ENCODE data around the gene S100A12. TPM values are rescaled to one million over a fixed set of nuclear protein-coding genes. Genes with fewer than 3 reads are reported as not detected.

The S100A12 gene
- total and polyA plus RNA-seq, 9 of the 15 experiments (the other 6 are each of a cell fraction or from before 2014, with no cell fraction given), result not detected

DNA sequence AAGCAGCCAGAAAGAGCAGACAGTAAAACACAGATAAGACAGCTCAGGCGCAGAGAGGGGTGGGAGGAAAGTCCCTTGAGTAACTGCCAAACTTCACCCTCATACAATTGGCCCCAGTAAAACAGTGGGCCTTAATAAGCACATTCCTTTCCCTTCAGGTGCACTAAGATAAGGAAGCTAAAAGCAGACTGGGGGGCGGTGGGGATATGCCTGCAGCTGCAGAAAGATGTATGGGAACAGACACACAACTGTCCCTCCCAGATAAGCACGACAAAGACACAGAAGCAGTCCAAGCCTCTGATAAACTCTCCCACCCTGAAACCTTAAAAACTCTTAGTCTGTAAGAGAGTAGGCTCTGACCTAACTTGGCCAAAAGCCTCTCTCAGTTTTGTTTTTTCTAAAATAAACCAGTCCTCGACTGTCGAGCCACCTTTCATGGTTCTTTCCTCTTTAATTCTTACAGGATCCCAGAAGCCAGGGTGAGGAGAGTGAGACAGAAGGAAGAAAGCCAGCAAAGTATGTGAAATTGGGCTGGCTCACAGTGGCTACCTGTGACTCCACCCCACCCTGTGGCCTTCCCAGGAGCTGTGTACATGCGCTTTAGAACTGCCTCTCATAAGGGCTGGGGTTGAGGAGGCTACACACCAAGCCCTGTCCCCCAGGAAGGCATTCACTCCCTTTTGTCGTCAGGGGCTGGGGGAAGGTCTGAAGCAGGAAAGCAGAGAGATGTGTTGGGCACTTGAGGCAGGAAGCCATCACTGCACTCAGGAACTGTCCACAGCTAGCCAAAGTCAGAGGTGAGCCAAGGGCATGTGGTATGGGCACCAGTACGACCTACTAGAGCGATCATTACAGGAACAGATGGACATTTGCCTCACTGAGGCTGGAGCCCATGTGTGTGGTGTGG is 31.4 kb downstream of the S100A12 start (continued):
- TF ChIP-seq ZNF280A (IDR thresholded peaks at IDR 0.05; ENCODE audit: low read depth, partially characterized antibody), result no peak
- TF ChIP-seq ETV5 (CRISPR knock-in tag; IDR thresholded peaks at IDR 0.05; ENCODE audit: low read depth), result peak; percentile 85
- TF ChIP-seq KLF6 (CRISPR knock-in tag; IDR thresholded peaks at IDR 0.05; ENCODE audit: borderline replicate concordance), result peak; percentile 93
- TF ChIP-seq ZNF274 (IDR thresholded peaks at IDR 0.05; ENCODE audit: borderline replicate concordance, low read depth, low read length), result peak; percentile 83; the same call in 1 of the 2 replicates
- TF ChIP-seq KDM2B (CRISPR knock-in tag; IDR thresholded peaks at IDR 0.05), result no peak; the same call in 1 of the 2 replicates
- TF ChIP-seq ZBED1 (IDR thresholded peaks at IDR 0.05), result peak; percentile 95
- peak; percentile 76 for TF ChIP-seq MEF2A (IDR thresholded peaks at IDR 0.05; ENCODE audit: control insufficient read depth, low read depth, low read length)
- peak; percentile 78; the same call in 1 of the 2 replicates for TF ChIP-seq ZNF449 (CRISPR knock-in tag; IDR thresholded peaks at IDR 0.05)
- TF ChIP-seq, protein P1, sequence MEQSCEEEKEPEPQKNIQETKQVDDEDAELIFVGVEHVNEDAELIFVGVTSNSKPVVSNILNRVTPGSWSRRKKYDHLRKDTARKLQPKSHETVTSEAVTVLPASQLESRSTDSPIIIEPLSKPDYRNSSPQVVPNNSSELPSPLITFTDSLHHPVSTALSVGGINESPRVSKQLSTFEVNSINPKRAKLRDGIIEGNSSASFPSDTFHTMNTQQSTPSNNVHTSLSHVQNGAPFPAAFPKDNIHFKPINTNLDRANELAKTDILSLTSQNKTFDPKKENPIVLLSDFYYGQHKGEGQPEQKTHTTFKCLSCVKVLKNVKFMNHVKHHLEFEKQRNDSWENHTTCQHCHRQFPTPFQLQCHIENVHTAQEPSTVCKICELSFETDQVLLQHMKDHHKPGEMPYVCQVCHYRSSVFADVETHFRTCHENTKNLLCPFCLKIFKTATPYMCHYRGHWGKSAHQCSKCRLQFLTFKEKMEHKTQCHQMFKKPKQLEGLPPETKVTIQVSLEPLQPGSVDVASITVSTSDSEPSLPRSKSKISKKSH (CRISPR knock-in tag; IDR thresholded peaks at IDR 0.05), result no peak
- TF ChIP-seq, protein P2, sequence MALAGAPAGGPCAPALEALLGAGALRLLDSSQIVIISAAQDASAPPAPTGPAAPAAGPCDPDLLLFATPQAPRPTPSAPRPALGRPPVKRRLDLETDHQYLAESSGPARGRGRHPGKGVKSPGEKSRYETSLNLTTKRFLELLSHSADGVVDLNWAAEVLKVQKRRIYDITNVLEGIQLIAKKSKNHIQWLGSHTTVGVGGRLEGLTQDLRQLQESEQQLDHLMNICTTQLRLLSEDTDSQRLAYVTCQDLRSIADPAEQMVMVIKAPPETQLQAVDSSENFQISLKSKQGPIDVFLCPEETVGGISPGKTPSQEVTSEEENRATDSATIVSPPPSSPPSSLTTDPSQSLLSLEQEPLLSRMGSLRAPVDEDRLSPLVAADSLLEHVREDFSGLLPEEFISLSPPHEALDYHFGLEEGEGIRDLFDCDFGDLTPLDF (CRISPR knock-in tag; IDR thresholded peaks at IDR 0.05), result 0 out of 2 replicates have a peak, but pooled peaks have one; percentile 50
- peak; percentile 99 for TF ChIP-seq TARDBP (IDR thresholded peaks at IDR 0.05)
- TF ChIP-seq NRF1 (conservative IDR thresholded peaks at IDR 0.05 in 1 of 2, IDR thresholded peaks at IDR 0.05 in 1 of 2), result peak; percentile 41 to 45; a peak in 3 of 4 replicates
- peak; percentile 66; the same call in 1 of the 2 replicates for TF ChIP-seq ELF1 (tag; IDR thresholded peaks at IDR 0.05)
- 0 out of 4 replicates have a peak, but pooled peaks of 1 of the 2 experiments have one; percentile 54 for TF ChIP-seq MCM7 (IDR thresholded peaks at IDR 0.05)
- TF ChIP-seq TCFL5 (CRISPR knock-in tag; conservative IDR thresholded peaks at IDR 0.05), result peak; percentile 48; the same call in 1 of the 2 replicates
- peak; percentile 92 for TF ChIP-seq MTA1 (IDR thresholded peaks at IDR 0.05; ENCODE audit: borderline replicate concordance)
- 0 out of 2 replicates have a peak, but pooled peaks have one; percentile 78 for TF ChIP-seq ZC3H8 (IDR thresholded peaks at IDR 0.05)
- TF ChIP-seq CBFA2T3 (IDR thresholded peaks at IDR 0.05), result peak; percentile 100
- TF ChIP-seq KLF13 (tag; IDR thresholded peaks at IDR 0.05; ENCODE audit: borderline replicate concordance, low read depth), result peak; percentile 83; the same call in 1 of the 2 replicates
- TF ChIP-seq ZNF444 (CRISPR knock-in tag; IDR thresholded peaks at IDR 0.05), result peak; percentile 69; the same call in 1 of the 2 replicates
- TF ChIP-seq MTA3 (IDR thresholded peaks at IDR 0.05; ENCODE audit: borderline replicate concordance), result peak; percentile 82
- TF ChIP-seq MAFK (IDR thresholded peaks at IDR 0.05; ENCODE audit: low read length), result peak; percentile 56
- peak; percentile 99 for TF ChIP-seq DMBX1 (CRISPR knock-in tag; IDR thresholded peaks at IDR 0.05; ENCODE audit: borderline replicate concordance)
